SK-N-SH treated with all-trans-retinoic acid at 6 μM for 48 hours (cell line): ENCODE measurements around the gene PTTG1IP2.

Source experiments
- TCF4 ChIP-seq: fragments of 250-450 bp; sonication (Bioruptor Pico); IDR thresholded peaks from 2 replicates; pipeline ENCODE4 v1.8.0; 2021; ENCODE audit warnings: mild to moderate bottlenecking, moderate library complexity, borderline replicate concordance
- TF ChIP-seq, protein P1 (sequence below): fragments of 250-450 bp; sonication (Bioruptor Pico); IDR thresholded peaks from 2 replicates; pipeline ENCODE4 v1.5.1; 2021; ENCODE audit warnings: mild to moderate bottlenecking, moderate library complexity
- TF ChIP-seq, protein P2 (sequence below): fragments of 250-450 bp; sonication (Bioruptor Pico); IDR thresholded peaks from 2 replicates; pipeline ENCODE4 v1.5.0; 2020; ENCODE audit warnings: mild to moderate bottlenecking, moderate library complexity

Gene PTTG1IP2

GRCh38 chr7:90560730-90561129 is 91.3 kb downstream of the PTTG1IP2 start (continued):
- TF ChIP-seq, protein P1, sequence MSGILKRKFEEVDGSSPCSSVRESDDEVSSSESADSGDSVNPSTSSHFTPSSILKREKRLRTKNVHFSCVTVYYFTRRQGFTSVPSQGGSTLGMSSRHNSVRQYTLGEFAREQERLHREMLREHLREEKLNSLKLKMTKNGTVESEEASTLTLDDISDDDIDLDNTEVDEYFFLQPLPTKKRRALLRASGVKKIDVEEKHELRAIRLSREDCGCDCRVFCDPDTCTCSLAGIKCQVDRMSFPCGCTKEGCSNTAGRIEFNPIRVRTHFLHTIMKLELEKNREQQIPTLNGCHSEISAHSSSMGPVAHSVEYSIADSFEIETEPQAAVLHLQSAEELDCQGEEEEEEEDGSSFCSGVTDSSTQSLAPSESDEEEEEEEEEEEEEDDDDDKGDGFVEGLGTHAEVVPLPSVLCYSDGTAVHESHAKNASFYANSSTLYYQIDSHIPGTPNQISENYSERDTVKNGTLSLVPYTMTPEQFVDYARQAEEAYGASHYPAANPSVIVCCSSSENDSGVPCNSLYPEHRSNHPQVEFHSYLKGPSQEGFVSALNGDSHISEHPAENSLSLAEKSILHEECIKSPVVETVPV (CRISPR knock-in tag) = no peak
- no peak for TF ChIP-seq TCF4 (CRISPR knock-in tag)
- TF ChIP-seq, protein P2, sequence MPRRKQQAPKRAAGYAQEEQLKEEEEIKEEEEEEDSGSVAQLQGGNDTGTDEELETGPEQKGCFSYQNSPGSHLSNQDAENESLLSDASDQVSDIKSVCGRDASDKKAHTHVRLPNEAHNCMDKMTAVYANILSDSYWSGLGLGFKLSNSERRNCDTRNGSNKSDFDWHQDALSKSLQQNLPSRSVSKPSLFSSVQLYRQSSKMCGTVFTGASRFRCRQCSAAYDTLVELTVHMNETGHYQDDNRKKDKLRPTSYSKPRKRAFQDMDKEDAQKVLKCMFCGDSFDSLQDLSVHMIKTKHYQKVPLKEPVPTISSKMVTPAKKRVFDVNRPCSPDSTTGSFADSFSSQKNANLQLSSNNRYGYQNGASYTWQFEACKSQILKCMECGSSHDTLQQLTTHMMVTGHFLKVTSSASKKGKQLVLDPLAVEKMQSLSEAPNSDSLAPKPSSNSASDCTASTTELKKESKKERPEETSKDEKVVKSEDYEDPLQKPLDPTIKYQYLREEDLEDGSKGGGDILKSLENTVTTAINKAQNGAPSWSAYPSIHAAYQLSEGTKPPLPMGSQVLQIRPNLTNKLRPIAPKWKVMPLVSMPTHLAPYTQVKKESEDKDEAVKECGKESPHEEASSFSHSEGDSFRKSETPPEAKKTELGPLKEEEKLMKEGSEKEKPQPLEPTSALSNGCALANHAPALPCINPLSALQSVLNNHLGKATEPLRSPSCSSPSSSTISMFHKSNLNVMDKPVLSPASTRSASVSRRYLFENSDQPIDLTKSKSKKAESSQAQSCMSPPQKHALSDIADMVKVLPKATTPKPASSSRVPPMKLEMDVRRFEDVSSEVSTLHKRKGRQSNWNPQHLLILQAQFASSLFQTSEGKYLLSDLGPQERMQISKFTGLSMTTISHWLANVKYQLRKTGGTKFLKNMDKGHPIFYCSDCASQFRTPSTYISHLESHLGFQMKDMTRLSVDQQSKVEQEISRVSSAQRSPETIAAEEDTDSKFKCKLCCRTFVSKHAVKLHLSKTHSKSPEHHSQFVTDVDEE = no peak
